T-helper 9 cell (primary cell): Measurements from ENCODE around the gene OR7A5.
"Not testable (repeated sequence)": the region's sequence is repeated elsewhere in the genome, so short reads cannot be mapped to it uniquely, and the experiment has no call there.

Experiments used
- DNase-seq: peaks from one replicate; pipeline ENCODE4 v3.0.0-alpha.2; 2020
- total RNA-seq, 2 donors: gene quantifications; one replicate each; lab custom pipeline; 2026; lab: John Stamatoyannopoulos, UW

Gene OR7A5
- 0 reads per million in 2 donors for total RNA-seq

DNA sequence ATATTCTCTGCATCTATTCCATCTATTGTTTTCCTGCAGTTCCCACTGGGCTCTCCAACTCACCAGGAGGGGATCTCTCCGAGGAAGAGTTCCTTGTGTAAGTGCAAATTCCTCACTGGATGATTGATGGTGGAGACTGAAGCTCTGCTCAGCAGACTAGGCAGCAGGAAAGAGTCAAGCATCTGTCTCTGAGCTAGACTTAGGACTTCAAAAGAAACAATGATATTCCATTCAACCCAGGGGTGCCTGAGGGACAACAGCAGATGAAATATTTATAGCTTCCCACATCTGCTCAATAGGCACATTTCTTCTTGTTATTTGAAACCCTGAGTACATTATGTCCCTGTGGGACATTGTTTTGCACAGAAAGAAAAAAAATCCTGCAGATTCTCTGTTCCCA is at the start of gene OR7A5, which contains the start of gene OR7C1:
OR7A5 (minus strand) TSS at position 175 of the 400 bp plus-strand sequence. CDS start 6,944 bp downstream, outside the sequence.
OR7C1 (minus strand) TSS at position 175 of the 400 bp plus-strand sequence. CDS start 35,049 bp downstream, outside the sequence.
- DNase-seq: no peak

DNA sequence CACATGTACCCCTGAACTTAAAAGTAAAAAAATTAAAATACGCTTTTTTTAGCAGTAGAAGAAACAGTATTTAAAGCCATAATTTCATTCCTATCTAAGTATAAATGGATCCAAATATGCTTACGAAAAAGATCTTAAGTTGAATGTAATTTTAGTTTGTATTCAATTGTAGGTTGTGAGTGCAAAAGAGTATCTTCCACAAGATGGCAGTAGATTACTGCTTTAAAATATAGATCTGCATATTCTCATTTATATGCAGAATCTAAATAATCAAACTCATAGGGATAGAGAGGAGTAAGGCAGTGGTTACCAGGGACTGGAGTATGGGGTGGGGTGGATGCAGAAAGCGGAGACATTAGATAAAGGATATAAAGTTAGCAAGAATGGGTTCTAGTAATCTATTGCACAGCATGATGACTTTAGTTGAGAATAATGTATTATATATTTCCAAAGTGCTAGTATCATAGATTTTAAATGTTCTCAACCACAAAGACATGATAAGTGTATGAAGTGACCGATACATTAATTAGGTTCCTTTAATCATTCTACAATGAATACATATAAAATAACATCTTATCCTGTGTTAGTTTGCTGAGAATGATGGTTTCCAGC is 36.7 kb upstream of the OR7A5 start:
- no peak for DNase-seq

DNA sequence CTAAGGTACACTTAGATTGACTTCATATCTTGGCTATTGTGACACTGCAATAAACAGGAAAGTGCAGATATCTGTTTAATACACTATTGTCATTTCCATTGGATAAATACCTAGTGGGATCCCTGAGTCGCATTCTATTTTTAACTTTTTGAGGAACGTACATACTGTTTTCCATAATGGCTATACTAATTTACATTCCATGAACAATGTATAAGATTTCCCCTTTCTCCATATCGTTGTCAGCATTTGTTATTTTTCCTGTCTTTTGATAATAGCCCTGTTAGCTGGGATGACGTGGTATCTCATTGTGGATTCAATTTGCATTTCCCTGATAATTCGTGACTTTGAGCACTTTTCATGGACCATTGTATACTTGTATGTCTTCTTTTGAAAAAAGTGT is 33.5 kb upstream of the OR7A5 start:
- DNase-seq: no peak

DNA sequence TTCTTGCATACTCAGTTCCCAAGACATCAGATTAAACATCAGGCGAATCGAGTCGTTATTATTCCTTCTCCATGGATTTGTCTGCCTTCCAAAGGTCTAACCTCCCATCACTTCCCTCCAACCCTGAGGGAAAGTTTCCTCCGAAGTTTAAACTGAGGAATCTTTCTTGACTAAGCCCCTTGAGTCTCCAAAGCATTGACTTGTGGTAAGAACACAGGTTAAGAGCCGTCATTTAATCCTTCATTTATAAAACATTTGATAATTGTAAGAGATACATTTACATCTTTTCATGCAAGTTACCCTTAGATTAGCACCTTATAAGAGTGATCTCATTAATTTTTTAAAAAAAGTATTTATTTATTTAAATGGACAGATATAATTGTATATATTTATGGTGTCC is 13.8 kb upstream of the OR7A5 start, which contains the start of gene OR7A10:
OR7A10 (minus strand) TSS at position 101 of the 400 bp plus-strand sequence. CDS start 7,045 bp downstream, outside the sequence.
- no peak for DNase-seq

DNA sequence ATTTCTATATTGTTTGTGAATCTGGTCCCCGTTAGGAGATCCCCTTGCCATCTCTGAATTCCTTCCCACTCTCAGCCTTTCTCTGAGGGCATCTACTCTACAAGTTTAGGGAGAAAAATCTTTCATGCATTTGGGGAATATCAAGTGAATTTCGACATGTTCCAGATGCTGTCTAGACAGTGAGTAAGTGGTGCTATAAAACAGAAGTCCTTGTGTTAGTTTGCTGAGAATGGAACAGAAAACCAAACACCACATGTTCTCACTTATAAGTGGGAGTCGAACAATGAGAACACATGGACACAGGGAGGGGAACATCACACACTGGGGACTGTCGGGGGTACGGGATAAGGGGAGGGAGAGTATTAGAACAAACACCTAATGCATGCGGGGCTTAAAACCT is 8.6 kb upstream of the OR7A5 start:
- no peak for DNase-seq

DNA sequence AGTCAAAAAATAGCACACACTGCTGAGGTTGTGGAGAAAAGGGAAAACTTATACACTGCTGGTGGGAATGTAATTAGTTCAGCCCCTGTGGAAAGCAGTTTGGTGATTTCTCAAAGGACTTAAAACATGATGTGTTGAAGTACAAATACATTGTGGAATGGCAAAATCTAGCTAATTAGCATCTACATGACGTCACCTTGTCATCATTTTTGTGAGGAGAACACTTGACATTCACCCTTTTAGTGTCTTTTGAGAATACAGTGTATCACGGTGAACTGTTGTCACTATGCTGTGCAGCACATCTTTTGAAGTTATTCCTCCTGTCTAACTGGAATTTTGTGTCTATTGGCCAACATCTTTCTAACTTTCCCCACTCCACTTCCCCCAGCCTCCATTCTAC is 8.2 kb upstream of the OR7A5 start:
- no peak for DNase-seq

DNA sequence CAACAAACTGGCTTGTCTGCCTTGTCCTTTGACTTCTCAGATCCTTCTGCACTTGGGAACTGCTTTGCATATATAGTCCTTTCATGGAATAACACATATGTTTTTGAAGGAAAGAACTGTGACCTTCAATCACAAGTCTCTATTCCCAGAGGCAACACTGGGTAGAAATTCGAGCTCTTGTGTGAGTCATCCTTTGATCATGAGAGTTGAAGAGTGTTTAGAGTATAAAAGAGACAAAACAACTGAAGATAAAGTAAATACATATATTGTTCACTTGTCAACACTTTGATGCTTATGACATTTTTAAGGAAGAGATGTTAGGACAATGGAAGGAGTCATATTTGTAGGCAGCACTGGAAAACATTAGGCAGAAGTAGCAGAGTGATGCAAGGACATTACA is 5.2 kb upstream of the OR7A5 start:
- DNase-seq: no peak

DNA sequence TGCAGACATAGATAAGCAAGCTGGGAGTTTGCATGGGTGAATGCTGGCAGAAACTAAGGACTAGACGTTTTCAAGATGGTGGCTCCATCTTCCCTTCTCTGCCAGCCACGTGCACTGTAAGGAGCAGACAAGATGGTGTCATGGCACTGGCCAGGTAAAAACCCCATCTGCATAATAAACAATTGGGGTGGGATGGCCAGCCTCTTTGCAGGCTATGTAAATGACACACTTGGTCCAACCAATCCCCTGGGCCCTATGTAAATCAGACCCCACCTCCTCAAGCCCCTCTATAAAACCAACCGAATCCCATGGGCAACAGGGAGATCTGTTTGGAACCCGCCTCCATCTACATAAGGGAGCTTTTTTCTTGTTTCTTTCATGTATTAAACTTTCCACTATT is 2.4 kb upstream of the OR7A5 start:
- no peak for DNase-seq

DNA sequence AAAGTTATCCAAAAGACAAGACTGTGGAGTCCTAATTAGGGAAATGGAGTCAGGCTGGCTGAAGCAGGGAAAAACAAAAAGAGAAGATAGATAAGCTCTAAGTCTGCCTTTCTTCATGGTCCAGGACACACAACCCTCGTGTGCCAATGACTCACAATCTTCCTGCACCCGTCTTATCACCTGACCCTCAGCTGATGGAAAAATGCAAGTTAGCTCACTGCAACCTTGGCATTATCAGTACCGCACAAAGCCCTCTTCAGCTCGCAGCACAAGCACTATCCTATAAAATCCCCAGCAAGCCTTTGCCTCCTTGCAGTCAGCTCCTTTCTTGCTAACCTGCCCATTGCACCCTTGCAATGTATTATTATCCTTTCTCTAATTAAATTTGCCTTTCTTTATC is 4.3 kb downstream of the OR7A5 start:
- DNase-seq: no peak

DNA sequence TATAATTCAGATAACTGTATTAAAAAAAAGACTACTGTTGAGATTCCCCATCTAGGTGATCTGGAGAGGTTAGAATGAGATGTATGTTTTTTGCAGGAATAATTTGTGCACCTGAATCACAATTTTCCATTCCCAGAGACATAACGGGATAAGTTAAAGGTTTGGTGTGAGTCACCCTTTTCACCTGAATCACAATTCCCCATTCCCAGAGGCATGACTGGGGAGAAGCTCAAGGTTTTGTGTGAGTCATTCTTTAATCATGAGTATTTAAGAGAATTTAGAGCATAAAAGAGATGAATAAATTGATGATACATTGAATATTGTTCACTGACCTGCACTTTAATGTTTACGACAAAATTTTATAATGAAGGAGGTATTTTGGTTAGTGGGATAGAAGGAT is 9.0 kb downstream of the OR7A5 start:
- DNase-seq: no peak

DNA sequence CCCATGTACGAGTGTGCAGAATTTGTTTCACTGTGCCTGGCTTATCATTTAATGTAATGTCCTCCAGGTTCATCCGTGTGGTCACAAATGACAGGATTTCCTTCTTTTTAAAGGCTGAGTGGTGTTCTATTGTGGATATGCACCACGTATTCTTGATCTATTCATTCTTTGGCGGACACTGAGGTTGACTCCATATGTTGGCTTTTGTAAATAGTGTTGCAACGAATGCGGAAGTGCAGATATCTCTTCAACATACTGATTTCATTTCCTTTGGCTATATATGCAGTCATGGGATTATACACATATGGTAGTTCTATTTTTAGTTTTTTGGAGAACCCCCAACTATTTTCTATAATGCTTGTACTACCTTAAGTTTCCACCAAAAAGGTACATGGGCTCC is 13.0 kb downstream of the OR7A5 start:
- no peak for DNase-seq

DNA sequence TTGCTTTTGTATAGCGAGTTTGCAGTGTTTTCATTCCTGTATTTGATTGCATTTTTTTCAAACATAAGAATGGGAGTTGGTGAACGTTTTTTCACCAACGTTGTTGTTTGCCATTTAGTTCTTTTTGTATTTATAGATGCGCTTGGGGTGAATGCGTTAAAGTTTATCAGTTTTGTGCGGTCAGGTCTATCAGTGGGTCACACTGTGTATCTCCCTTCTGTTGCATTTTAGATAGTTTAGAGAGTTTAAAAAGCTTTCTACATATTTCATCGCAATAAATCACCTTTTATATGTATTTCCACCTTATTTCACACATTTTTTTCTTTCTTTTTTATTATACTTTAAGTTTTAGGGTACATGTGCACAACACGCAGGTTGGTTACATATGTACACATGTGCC is 16.4 kb downstream of the OR7A5 start:
- DNase-seq: no peak

DNA sequence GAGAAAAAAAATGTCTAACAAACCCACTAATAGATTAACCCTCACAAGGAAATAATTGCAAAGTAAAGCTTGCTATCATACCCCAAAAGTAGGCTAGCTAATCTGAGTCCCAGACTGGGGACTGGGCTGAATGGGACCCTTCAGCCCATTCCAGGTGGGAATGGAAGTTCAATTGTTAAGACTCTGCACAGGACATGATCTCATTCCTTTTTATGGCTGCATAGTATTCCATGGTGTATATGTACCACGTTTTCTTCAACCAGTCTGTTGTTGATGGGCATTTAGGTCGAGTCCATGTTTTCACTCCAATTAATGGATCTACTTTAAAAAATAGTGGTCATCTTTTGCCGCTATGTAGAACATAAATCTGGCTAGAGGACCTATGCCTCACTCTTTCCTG is 17.9 kb downstream of the OR7A5 start:
- DNase-seq: no peak

DNA sequence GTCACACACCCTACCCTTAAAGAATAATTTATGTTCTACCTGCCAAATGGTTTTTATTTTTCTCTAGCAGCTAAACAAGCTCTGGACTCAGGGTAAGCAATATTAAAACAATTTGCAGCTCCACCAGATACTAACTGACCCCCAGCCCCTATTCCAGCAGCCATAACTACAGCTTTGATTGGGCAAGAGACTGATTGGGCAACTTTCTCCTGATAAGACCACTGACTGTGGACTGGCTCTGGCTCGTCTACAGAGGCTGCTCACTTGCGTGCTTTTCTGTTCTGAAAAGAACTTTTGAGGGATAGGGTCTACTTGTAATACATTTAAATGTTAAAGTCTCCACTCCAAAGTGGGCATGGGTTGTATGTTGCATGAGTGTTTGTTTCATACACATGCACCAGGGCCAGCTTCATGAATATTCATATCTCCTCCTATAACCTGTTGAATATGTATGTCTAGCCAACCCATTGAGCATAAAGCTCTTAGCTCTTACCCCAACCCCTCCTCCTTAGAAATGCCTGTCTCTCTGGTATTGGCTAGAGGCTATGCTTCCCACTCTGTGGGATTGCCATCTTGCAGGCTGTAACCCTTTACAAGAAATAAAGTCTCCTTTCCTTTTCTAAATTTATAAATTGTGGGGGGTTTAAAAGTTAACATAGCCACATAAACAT is 19.9 kb downstream of the OR7A5 start:
- no peak for DNase-seq

DNA sequence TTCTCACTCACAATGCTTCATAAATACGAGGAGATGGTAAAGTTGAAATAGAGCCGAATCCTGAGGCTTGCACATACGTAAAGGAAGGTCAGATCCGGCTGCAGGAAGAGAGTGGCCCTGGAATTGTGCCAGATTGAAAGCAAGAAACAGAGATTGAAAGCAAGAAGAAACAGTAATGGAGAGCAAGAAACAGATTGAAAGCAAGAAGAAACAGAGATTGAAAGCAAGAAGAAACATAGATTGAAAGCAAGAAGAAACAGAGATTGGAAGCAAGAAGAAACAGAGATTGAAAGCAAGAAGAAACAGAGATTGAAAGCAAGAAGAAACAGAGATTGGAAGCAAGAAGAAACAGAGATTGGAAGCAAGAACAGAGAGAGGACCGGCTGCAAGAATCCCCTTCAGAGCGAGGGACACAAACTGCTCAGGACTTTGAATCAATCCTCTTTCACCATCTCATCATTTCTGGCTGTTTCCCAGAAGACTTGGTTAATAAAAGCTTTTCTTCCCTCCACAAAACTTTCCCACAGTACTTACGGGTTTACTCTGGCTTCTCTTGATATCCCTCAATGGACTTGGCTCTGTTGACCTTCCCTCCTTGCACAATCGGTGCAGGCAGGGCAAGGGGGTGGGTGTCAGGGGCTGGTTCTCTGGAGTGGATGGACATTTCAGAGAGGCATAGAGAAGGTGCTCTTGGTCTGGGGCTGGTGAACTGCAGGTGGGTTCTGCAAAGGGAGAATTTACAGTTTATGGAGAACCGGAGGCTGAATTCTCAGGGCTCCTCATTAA is 25.5 kb downstream of the OR7A5 start:
- no peak for DNase-seq

DNA sequence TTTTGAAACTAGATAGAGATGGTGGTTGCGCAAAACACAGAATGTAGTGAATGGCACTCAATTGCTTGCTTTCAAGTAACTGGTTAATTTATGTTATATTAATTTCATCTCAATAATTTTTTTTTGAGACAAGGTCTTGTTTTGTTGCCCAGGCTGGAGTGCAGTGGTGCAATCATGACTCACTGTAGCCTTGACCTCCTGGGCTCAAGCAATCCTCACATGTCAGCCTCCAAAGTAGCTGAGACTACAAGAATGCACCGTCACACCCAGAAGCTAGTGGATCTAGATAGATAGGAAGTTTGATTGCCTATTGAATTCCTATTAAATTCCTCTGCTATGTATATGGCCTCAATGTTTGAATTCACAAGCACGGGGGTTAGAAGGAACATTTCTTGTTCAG is 30.2 kb downstream of the OR7A5 start:
- DNase-seq: no peak

DNA sequence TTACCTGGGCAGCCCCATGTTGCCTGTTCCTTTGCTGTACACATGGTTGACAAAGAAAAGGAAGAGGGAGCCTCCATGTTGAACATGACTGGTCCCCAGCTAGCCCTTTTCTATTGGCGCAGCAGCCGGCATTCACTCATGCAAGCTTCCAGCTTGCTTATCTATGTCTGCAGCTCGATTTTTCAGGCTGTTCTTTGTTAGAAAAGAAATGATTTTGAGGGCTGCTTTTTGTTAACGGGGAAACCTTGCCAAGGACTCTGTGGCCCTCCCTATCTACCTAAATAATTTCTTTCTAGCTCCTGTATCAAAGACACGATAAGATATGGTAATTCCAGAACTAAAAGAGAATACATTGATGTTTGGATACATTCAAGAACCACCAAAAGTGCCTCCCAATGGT is 36.2 kb downstream of the OR7A5 start:
- no peak for DNase-seq

DNA sequence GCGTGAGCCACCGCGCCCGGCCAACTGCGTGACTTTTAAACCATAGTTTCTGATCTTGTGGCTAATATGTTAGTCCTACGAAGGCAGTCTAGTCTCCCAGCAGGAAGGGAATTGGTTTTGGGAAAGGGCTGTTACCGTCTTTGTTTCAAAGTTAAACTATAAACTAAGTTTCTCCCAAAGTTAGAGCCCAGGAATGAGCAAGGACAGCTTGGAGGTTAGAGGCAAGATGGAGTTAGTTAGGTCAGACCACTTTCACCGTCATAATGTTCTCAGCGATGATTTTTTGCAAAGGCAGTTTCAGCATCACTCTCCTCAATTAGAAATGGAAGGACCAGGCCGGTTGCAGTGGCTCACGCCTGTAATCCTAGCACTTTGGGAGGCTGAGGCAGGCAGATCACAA is 39.0 kb downstream of the OR7A5 start:
- DNase-seq: no peak

DNA sequence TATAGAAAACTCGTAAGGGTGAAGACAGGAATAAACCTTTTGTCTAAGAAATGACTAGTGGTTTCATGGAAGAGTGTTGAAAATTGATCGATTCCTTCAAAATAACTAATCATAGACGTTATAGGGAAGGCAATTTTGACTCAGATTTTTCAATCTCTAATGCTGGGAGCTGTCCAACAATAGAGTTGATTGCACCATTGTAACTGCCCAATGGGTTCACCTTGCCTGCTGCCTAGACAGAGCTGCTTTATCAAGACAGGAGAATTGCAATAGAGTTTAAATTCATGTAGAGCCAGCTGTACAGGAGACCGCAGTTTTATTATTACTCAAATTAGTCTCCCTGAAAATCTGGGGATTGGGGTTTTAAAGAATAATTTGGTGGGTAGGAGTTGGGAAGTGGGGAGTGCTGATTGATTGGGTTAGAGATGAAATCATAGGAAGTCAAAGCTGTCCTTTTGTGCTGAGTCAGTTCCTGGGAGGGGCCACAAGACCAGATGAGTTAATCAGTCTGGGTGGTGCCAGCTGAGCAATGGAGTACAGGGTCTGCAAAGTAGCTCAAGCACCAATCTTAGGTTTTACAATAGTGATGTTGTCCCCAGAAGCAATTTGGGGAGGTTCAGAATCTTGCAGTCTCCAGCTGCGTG is 39.8 kb downstream of the OR7A5 start:
- no peak for DNase-seq

DNA sequence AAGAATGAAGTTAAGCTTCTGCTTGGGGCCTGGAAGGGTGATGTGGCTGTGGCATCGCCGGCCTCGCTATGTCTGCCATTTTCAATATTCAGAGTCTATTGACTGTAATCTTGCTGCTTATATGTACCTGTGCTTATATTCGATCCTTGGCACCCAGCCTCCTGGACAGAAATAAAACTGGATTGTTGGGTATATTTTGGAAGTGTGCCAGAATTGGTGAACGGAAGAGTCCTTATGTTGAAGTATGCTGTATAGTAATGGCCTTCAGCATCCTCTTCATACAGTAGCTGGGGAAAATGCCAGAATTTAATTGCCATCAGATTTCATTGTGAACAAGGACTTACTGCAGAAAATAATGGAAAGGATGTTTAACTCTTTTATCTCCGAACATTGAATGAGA is 42.7 kb downstream of the OR7A5 start:
- not testable (repeated sequence) for DNase-seq

DNA sequence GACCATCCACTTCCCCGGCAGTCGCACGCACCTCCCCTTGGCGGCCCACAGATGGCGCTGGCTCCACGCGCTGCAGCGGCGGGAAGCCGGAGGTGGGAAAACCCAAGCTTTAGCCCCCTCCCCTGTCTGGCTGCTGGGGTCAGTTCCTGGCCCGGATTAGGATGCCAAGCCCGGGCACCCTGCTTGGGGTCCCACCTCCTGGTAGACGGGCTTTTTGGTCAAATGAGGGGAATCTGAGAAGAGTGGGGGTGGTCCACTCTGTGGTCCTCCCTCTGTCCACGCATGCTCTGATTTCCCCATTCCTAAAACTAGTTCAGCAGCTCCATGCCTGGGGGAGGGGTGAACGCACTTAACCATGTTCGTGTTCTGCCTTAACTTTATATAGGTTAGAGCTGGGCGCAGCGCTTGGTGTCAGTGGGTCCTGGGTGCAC is 48.5 kb downstream of the OR7A5 start:
- no peak for DNase-seq

DNA sequence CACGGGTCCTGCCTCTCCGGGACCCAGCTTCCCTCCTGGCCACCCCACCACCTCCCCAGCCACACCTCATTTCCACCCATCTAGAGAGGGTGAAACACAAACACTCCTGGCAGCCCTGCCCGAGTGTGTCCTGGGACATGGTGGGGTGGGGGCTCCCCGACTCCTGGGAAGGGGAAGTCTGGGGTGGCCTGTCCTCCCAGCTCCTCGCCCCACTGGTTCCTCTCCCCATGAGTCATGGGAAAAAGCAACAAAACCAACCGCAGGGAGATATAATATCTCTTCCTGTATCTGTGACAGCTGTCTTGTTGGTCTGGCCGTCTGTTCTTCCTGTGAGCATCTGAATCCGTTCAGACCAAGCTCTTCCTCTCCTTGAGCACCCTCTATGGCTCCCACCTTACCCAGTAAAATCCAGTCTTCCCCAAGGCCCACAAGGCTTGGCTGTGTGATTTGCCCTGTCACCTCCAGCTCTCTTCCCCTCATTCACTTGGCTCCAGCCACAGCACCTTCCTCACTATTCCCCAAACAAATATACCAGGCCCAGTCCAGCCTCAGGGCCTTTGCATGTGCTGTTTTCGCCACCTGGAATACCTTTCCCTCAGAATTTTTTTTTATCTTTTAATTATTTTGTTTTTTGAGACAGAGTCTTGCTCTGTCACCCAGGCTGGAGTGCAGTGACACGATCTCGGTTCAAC is 49.7 kb downstream of the OR7A5 start:
- DNase-seq: not testable (repeated sequence)

DNA sequence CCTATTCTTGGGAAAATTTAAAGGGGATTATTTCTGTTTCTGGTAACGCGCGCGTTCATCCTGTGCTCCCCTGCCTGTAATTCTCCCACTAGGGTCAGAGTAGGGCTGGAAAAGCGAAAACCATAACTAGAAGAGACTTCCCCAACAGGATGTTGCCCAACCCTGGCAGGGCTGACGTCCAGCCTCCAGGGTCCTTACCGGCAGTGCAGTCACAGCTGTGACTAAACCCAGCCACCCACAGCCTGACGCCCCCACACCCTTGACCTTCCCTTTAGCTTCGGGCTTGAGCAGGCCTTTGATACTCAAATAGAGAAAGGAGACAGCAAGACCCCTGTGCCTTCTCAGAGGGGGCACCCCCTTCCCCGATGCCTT is 50.3 kb downstream of the OR7A5 start:
- not testable (repeated sequence) for DNase-seq
